Keratinocyte (primary cell): Measurements from ENCODE around the gene UMODL1.

ENCODE experiments used
- EZH2 ChIP-seq: IDR thresholded peaks from one replicate; pipeline ENCODE4 v1.6.1; 2012; ENCODE audit warnings: inconsistent platforms, mild to moderate bottlenecking, low read length, moderate library complexity
- TF ChIP-seq, protein P1 (sequence below), 3 experiments: IDR thresholded peaks in 1 of 3; conservative IDR thresholded peaks in 1 of 3; optimal IDR thresholded peaks in 1 of 3; 2 replicates in 2 of 3; 3 replicates in 1 of 3; pipeline versions ENCODE3 to v1.5.1; 2011; ENCODE audit warnings: low read length in 3 of 3, mild to moderate bottlenecking in 3 of 3, moderate library complexity in 2 of 3, control low read depth in 1 of 3, inconsistent platforms in 1 of 3; ENCODE audit not compliant: insufficient read depth in 2 of 3; ENCODE audit errors: extremely low read depth in 1 of 3

DNA sequence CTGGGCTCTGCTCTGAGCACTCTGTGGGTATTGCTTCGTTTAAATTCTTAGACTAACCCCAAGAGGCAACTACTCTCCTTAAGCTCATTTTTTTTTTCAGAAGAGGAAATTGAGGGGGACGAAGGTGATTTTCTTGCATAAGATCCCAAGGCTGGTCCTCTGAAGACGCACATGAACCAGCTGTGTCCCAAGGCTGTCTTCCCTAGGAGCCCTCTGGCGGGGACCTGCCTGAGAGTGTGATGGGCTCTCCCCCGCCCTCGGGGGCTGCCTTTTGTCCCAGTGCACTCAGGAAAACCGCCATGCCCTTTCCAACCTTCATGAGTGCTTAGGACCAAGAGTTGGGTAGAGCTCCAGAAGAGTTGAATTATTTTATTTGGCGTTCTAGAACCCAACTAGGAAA, 21.7 kb downstream of the UMODL1 start:
- TF ChIP-seq, protein P1, sequence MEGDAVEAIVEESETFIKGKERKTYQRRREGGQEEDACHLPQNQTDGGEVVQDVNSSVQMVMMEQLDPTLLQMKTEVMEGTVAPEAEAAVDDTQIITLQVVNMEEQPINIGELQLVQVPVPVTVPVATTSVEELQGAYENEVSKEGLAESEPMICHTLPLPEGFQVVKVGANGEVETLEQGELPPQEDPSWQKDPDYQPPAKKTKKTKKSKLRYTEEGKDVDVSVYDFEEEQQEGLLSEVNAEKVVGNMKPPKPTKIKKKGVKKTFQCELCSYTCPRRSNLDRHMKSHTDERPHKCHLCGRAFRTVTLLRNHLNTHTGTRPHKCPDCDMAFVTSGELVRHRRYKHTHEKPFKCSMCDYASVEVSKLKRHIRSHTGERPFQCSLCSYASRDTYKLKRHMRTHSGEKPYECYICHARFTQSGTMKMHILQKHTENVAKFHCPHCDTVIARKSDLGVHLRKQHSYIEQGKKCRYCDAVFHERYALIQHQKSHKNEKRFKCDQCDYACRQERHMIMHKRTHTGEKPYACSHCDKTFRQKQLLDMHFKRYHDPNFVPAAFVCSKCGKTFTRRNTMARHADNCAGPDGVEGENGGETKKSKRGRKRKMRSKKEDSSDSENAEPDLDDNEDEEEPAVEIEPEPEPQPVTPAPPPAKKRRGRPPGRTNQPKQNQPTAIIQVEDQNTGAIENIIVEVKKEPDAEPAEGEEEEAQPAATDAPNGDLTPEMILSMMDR (optimal IDR thresholded peaks at IDR 0.05 in 1 of 3, IDR thresholded peaks at IDR 0.05 in 1 of 3, conservative IDR thresholded peaks at IDR 0.05 in 1 of 3; ENCODE audit: extremely low read depth in 1 of 3, insufficient read depth in 2 of 3, low read length in 3 of 3): no peak
- no peak for TF ChIP-seq EZH2
